ENCODE data around the gene SLC16A1.

GRCh38 chr1:112937070-112937469 is 18.9 kb downstream of the SLC16A1 start:
- TF ChIP-seq CTCF (IDR thresholded peaks at IDR 0.05) (no peak), POLR2A (IDR thresholded peaks at IDR 0.05) (no peak)

All from right lobe of liver (tissue), 4 donors.